Nephron progenitor cell (in vitro differentiated cells): ENCODE results near the gene GCNA.

Experiments
- DNase-seq: peaks from one replicate; pipeline ENCODE4 v3.0.0; 2021
- H3K27ac Mint-ChIP-seq: 2 replicates; pipeline ENCODE4 v1.8.0; 2021; ENCODE audit warnings: mild to moderate bottlenecking, moderate library complexity, mixed read lengths
- H3K27me3 Mint-ChIP-seq: 2 replicates; pipeline ENCODE4 v1.8.0; 2021; ENCODE audit warnings: mild to moderate bottlenecking, low read depth, mixed read lengths; ENCODE audit not compliant: poor library complexity
- H3K36me3 Mint-ChIP-seq: 2 replicates; pipeline ENCODE4 v1.8.0; 2021; ENCODE audit warnings: low read depth, mixed read lengths
- H3K4me1 Mint-ChIP-seq: 2 replicates; pipeline ENCODE4 v1.8.0; 2021; ENCODE audit warnings: mixed read lengths
- H3K4me3 Mint-ChIP-seq: 2 replicates; pipeline ENCODE4 v1.8.0; 2021; ENCODE audit warnings: mild to moderate bottlenecking, moderate library complexity, mixed read lengths
- H3K9me3 Mint-ChIP-seq: 2 replicates; pipeline ENCODE4 v1.8.0; 2021; ENCODE audit warnings: mild to moderate bottlenecking, moderate library complexity, mixed read lengths
- CTCF ChIP-seq: fragments of 200-600 bp; sonication (generic); IDR thresholded peaks from 2 replicates; pipeline ENCODE4 v1.5.0; 2021; ENCODE audit warnings: antibody characterized with exemption

GCNA gene

GRCh38 chrX:71623714-71624113 is 45.5 kb downstream of the GCNA start:
- no peak overlapping the region for H3K27ac Mint-ChIP-seq
- no peak for TF ChIP-seq CTCF
- no peaks in the 10 kb centered on the region for H3K36me3 Mint-ChIP-seq
- no peak overlapping the region for H3K4me3 Mint-ChIP-seq
- no peak for DNase-seq
- H3K4me1 Mint-ChIP-seq, result peaks cover 3% of the 10 kb centered on the region
- H3K9me3 Mint-ChIP-seq, result peaks cover 57% of the 10 kb centered on the region
- H3K27me3 Mint-ChIP-seq, result no peaks in the 10 kb centered on the region

- Mint-ChIP-seq H3K9me3 (peaks cover 53% of the 10 kb centered on the region), H3K4me1 (peaks cover 3% of the 10 kb centered on the region), H3K36me3 (no peaks in the 10 kb centered on the region), H3K27ac (no peak overlapping the region), H3K4me3 (no peak overlapping the region), H3K27me3 (no peaks in the 10 kb centered on the region)
- DNase-seq, result no peak
- TF ChIP-seq CTCF, result no peak
These were observed 47.2 kb downstream of the GCNA start for GRCh38 chrX:71625471-71625870.

- H3K4me3 Mint-ChIP-seq, result no peak overlapping the region
- TF ChIP-seq CTCF, result no peak
- no peaks in the 10 kb centered on the region for H3K36me3 Mint-ChIP-seq
- H3K4me1 Mint-ChIP-seq, result peaks cover 3% of the 10 kb centered on the region
- H3K9me3 Mint-ChIP-seq, result peaks cover 45% of the 10 kb centered on the region
- H3K27ac Mint-ChIP-seq, result no peak overlapping the region
- H3K27me3 Mint-ChIP-seq, result no peaks in the 10 kb centered on the region
- no peak for DNase-seq
These were observed 48.3 kb downstream of the GCNA start for GRCh38 chrX:71626576-71626975.

- no peak for DNase-seq
- Mint-ChIP-seq H3K4me3 (no peak overlapping the region), H3K36me3 (no peaks in the 10 kb centered on the region), H3K27ac (no peak overlapping the region), H3K27me3 (no peaks in the 10 kb centered on the region), H3K9me3 (peaks cover 48% of the 10 kb centered on the region), H3K4me1 (peaks cover under 1% of the 10 kb centered on the region)
- no peak for TF ChIP-seq CTCF
These were observed 49.6 kb downstream of the GCNA start for GRCh38 chrX:71627588-71628404.

GRCh38 chrX:71629467-71629866 is 51.2 kb downstream of the GCNA start:
- H3K27me3 Mint-ChIP-seq, result peaks cover 3% of the 10 kb centered on the region
- H3K4me1 Mint-ChIP-seq, result no peaks in the 10 kb centered on the region

More at GRCh38 chrX:71629467-71629866, 51.2 kb downstream of the GCNA start:
- Mint-ChIP-seq H3K36me3 (no peaks in the 10 kb centered on the region), H3K9me3 (peaks cover 53% of the 10 kb centered on the region), H3K4me3 (no peak overlapping the region), H3K27ac (no peak overlapping the region)
- DNase-seq, result no peak
- no peak for TF ChIP-seq CTCF
